Vagina (tissue), 2 donors: Measurements from ENCODE around the gene TADA2B.

Experiments
- CTCF ChIP-seq, 3 experiments: fragments of 450-650 bp in 2 of 3; fragments of 200-600 bp in 1 of 3; sonication (generic) in 1 of 3; IDR thresholded peaks; one replicate each; pipeline ENCODE4 v1.5.1; 2017 to 2019; ENCODE audit warnings: antibody characterized with exemption in 3 of 3, mild to moderate bottlenecking in 2 of 3, moderate library complexity in 2 of 3
- POLR2A ChIP-seq, 2 donors: fragments of 450-650 bp; IDR thresholded peaks; one replicate each; pipeline ENCODE4 v1.6.1; 2017; ENCODE audit warnings: antibody characterized with exemption in 2 of 2, mild to moderate bottlenecking in 2 of 2, moderate library complexity in 2 of 2
- POLR2AphosphoS5 ChIP-seq, 2 donors: sonication (generic); formaldehyde crosslinking; IDR thresholded peaks; one replicate each; pipeline ENCODE4 v1.9.0; 2017; ENCODE audit warnings: antibody characterized with exemption in 2 of 2, mild to moderate bottlenecking in 2 of 2, low read depth in 1 of 2; ENCODE audit not compliant: insufficient read depth in 1 of 2

- TF ChIP-seq CTCF (IDR thresholded peaks at IDR 0.05) (no peak), POLR2A (IDR thresholded peaks at IDR 0.05) (no peak), POLR2AphosphoS5 (IDR thresholded peaks at IDR 0.05; ENCODE audit: insufficient read depth in 1 of 2, low read depth in 1 of 2) (no peak)
Observed at GRCh38 chr4:7095611-7096155, 52.5 kb downstream of the TADA2B start.
